Endothelial cell of umbilical vein (primary cell): ENCODE measurements around the gene HPCAL4. TPM values are rescaled to one million over a fixed set of nuclear protein-coding genes. Genes with fewer than 3 reads are reported as not detected.

Experiments used
- BruUV-seq: library from RNA; stranded (reverse); fragments of 400-500 nt; replicated peaks from 2 replicates; lab custom pipeline; 2021; lab: Mats Ljungman, UMichigan
- CTCF ChIA-PET: fragments of 300-600, 350-600 bp; sonication (Branson Sonifier 250); formaldehyde crosslinking; loops from one replicate; lab custom pipeline; 2021; ENCODE audit warnings: antibody characterized with exemption, inconsistent platforms; lab: Charles Lee
- POLR2A ChIA-PET: fragments of 300-600, 350-600 bp; sonication (Branson Sonifier 250); formaldehyde crosslinking; loops from one replicate; lab custom pipeline; 2021; ENCODE audit warnings: antibody characterized with exemption, inconsistent platforms; lab: Charles Lee
- DNase-seq: peaks from one replicate; pipeline ENCODE4 v3.0.0-alpha.2; 2011; ENCODE audit warnings: low read depth, low spot score
- FAIRE-seq: peaks from 2 replicates; lab custom pipeline; 2011; peaks lifted over from hg19 to GRCh38; lab: Jason Lieb, UNC
- H2AFZ ChIP-seq: 2 replicates; pipeline ENCODE4 v1.6.0; 2012; ENCODE audit warnings: low read depth, low read length, control low read depth, inconsistent platforms
- H3K27ac ChIP-seq: 2 replicates; pipeline ENCODE4 v1.5.1; 2011; ENCODE audit warnings: low read depth, mild to moderate bottlenecking, control low read depth, low read length, moderate library complexity; ENCODE audit not compliant: insufficient read depth
- H3K27me3 ChIP-seq, 2 experiments: 2 replicates each; pipeline versions ENCODE4 v1.6.0 to v1.6.1; 2011; ENCODE audit warnings: low read length in 2 of 2, mixed read lengths in 1 of 2; ENCODE audit not compliant: control insufficient read depth in 2 of 2, insufficient read depth in 2 of 2
- H3K36me3 ChIP-seq, 2 experiments: 2 replicates in 1 of 2; 3 replicates in 1 of 2; pipeline ENCODE4 v1.5.1; 2011; ENCODE audit warnings: low read length in 2 of 2, mild to moderate bottlenecking in 1 of 2, moderate library complexity in 1 of 2; ENCODE audit not compliant: control insufficient read depth in 2 of 2, insufficient read depth in 2 of 2; ENCODE audit errors: extremely low read depth in 1 of 2
- H3K4me1 ChIP-seq: 3 replicates; pipeline ENCODE4 v1.5.1; 2011; ENCODE audit warnings: mild to moderate bottlenecking, low read length; ENCODE audit not compliant: control insufficient read depth, insufficient read depth; ENCODE audit errors: extremely low read depth
- H3K4me2 ChIP-seq: 2 replicates; pipeline ENCODE4 v1.6.1; 2011; ENCODE audit warnings: low read length, control low read depth, mixed read lengths; ENCODE audit not compliant: insufficient read depth
- H3K4me3 ChIP-seq, 3 experiments: fragments of 200-600 bp in 1 of 3; sonication (generic), shearing (Covaris generic) in 1 of 3; replicated peaks in 1 of 3; 2 replicates each; pipeline ENCODE4 v1.5.1; 2011 to 2016; ENCODE audit warnings: control low read depth in 3 of 3, low read length in 3 of 3, mild to moderate bottlenecking in 2 of 3, inconsistent platforms in 1 of 3, low read depth in 1 of 3, moderate library complexity in 1 of 3; ENCODE audit not compliant: insufficient read depth in 1 of 3
- H3K79me2 ChIP-seq: 2 replicates; pipeline ENCODE4 v1.6.0; 2012; ENCODE audit warnings: low read length, inconsistent platforms; ENCODE audit not compliant: control insufficient read depth, insufficient read depth
- H3K9ac ChIP-seq: replicated peaks from 2 replicates; pipeline ENCODE3; 2011; ENCODE audit warnings: low read length, control low read depth; ENCODE audit not compliant: insufficient read depth; ENCODE audit errors: extremely low read depth
- H3K9me1 ChIP-seq: replicated peaks from 3 replicates; pipeline ENCODE4 v1.6.0; 2011; ENCODE audit warnings: mild to moderate bottlenecking, low read length; ENCODE audit not compliant: control insufficient read depth, insufficient read depth; ENCODE audit errors: extremely low read depth
- H3K9me3 ChIP-seq: replicated peaks from 2 replicates; pipeline ENCODE4 v1.5.1; 2012; ENCODE audit warnings: low read length, inconsistent platforms; ENCODE audit not compliant: control insufficient read depth, insufficient read depth
- H4K20me1 ChIP-seq: replicated peaks from 2 replicates; pipeline ENCODE3; 2011; ENCODE audit warnings: mild to moderate bottlenecking, low read length; ENCODE audit not compliant: control insufficient read depth, insufficient read depth; ENCODE audit errors: extremely low read depth
- CTCF ChIP-seq, 2 donors: IDR thresholded peaks; 1 replicate in 1 of 2; 2 replicates in 1 of 2; pipeline ENCODE4 v1.5.1; 2011; ENCODE audit warnings: low read length in 2 of 2, mild to moderate bottlenecking in 2 of 2, moderate library complexity in 2 of 2, control low read depth in 1 of 2, inconsistent platforms in 1 of 2, low read depth in 1 of 2; ENCODE audit not compliant: insufficient read depth in 1 of 2; ENCODE audit errors: extremely low read depth in 1 of 2
- EZH2 ChIP-seq: IDR thresholded peaks from 2 replicates; pipeline ENCODE4 v1.6.1; 2012; ENCODE audit warnings: borderline replicate concordance, low read depth, mild to moderate bottlenecking, moderate library complexity, low read length, inconsistent platforms; ENCODE audit not compliant: severe bottlenecking
- FOS ChIP-seq: IDR thresholded peaks from 2 replicates; pipeline ENCODE4 v1.6.1; 2011; ENCODE audit warnings: mild to moderate bottlenecking, low read length, moderate library complexity, borderline replicate concordance; ENCODE audit not compliant: insufficient read depth
- GATA2 ChIP-seq: IDR thresholded peaks from 2 replicates; pipeline ENCODE4 v1.7.0; 2011; ENCODE audit warnings: low read depth, mild to moderate bottlenecking, moderate library complexity, mixed read lengths, low read length; ENCODE audit not compliant: insufficient read length, insufficient read depth
- JUN ChIP-seq: IDR thresholded peaks from 2 replicates; pipeline ENCODE4 v1.6.1; 2011; ENCODE audit warnings: borderline replicate concordance, low read depth; ENCODE audit not compliant: insufficient read length, insufficient read depth
- MAX ChIP-seq: IDR thresholded peaks from 2 replicates; pipeline ENCODE4 v1.6.1; 2011; ENCODE audit not compliant: insufficient read depth, insufficient read length
- MYC ChIP-seq: IDR thresholded peaks from one replicate; pipeline ENCODE4 v1.6.1; 2011; ENCODE audit warnings: mild to moderate bottlenecking, low read depth, low read length
- POLR2A ChIP-seq: IDR thresholded peaks from 2 replicates; pipeline ENCODE4 v1.6.1; 2012; ENCODE audit warnings: low read depth, mild to moderate bottlenecking, control low read depth, low read length
- POLR2AphosphoS5 ChIP-seq: IDR thresholded peaks from 2 replicates; pipeline ENCODE4 v1.6.1; 2012; ENCODE audit warnings: low read depth, mild to moderate bottlenecking, control low read depth, low read length, moderate library complexity; ENCODE audit not compliant: insufficient read depth
- dilution Hi-C: fragments of 300-500 bp; cut with MboI; formaldehyde crosslinking; loops from one replicate; pipeline ENCODE4 v1.15.0; 2019; ENCODE audit warnings: low sequenced_read_pairs; ENCODE audit not compliant: extremely low pct_ligation_motif_present
- intact Hi-C: fragments of 100-400 bp; cut with micrococcal nuclease; formaldehyde crosslinking; loops from one replicate; pipeline ENCODE4 v1.10.0; 2022
- polyA plus RNA-seq, 4 experiments: library from polyadenylated mRNA; depleted of rRNA in 3 of 4; stranded (reverse) in 3 of 4; unstranded in 1 of 4; fragments of >200 nt; gene quantifications; 2 replicates each; pipeline versions ENCODE4 v1.2.1 to v1.2.3, GENCODE V29; 2011 to 2012; ENCODE audit warnings: missing spikeins in 1 of 4
- total RNA-seq: library from RNA; stranded (reverse); gene quantifications from 2 replicates; pipeline ENCODE4 v1.2.3, GENCODE V29; 2021

HPCAL4 gene
- total and polyA plus RNA-seq, 2 donors (not counting 3 experiments of a cell fraction or from before 2014, with no cell fraction given) = not detected

- TF ChIP-seq JUN = no peak
- no peak for TF ChIP-seq MAX
- no peak for TF ChIP-seq POLR2AphosphoS5
- no peak for TF ChIP-seq MYC
- no peak for TF ChIP-seq CTCF (IDR thresholded peaks at IDR 0.05; ENCODE audit: extremely low read depth in 1 of 2, insufficient read depth in 1 of 2, low read depth in 1 of 2, low read length in 2 of 2)
- TF ChIP-seq FOS = no peak
- no peak for TF ChIP-seq EZH2
- no peak for TF ChIP-seq POLR2A
- TF ChIP-seq GATA2 = no peak
- Histone ChIP-seq H4K20me1 (no peaks in the 10 kb centered on the region), H3K27me3 (peaks cover 49 to 60% of the 10 kb centered on the region in 2 experiments), H2AFZ (no peak overlapping the region), H3K27ac (no peak overlapping the region), H3K9me1 (no peaks in the 10 kb centered on the region), H3K36me3 (no peaks in the 10 kb centered on the region), H3K79me2 (no peaks in the 10 kb centered on the region), H3K4me2 (no peak overlapping the region), H3K9ac (no peak overlapping the region), H3K4me1 (no peaks in the 10 kb centered on the region), H3K9me3 (no peaks in the 10 kb centered on the region), H3K4me3 (no peak overlapping the region)
- dilution Hi-C loops = no loop called here
- CTCF ChIA-PET = interaction anchor here (1.2 to 3.1 kb wide), 4 partner anchors 10 to 26 kb away, joined by 4 to 14 read pairs (median 8); no protein-coding TSS in a partner anchor
- POLR2A ChIA-PET = no interaction called here
- intact Hi-C loops = no loop called here
- FAIRE-seq (no peak), DNase-seq (no peak)
- no TSS peak for BruUV-seq
These were observed 59.6 kb downstream of the HPCAL4 start for GRCh38 chr1:39631361-39632322.
